Retinal pigment epithelial cell (primary cell): ENCODE data around the gene SLC6A2.

ENCODE experiments used
- DNase-seq: peaks from one replicate; pipeline ENCODE4 v3.0.0-alpha.2; 2010; ENCODE audit warnings: low read depth
- H3K4me3 ChIP-seq: 2 replicates; pipeline ENCODE4 v1.5.1; 2011; ENCODE audit warnings: mild to moderate bottlenecking, low read length, control low read depth, moderate library complexity
- CTCF ChIP-seq: conservative IDR thresholded peaks from 2 replicates; pipeline ENCODE4 v1.5.1; 2011; ENCODE audit warnings: low read depth, low read length, control low read depth, inconsistent platforms

SLC6A2 gene

GRCh38 chr16:55638256-55638655, 17.5 kb upstream of the SLC6A2 start:
- DNase-seq: no peak
- no peak for TF ChIP-seq CTCF

GRCh38 chr16:55640701-55641327, 15.0 kb upstream of the SLC6A2 start:
- H3K4me3 ChIP-seq: no peak overlapping the region
- DNase-seq: no peak
- no peak for TF ChIP-seq CTCF

More at GRCh38 chr16:55638256-55638655, 17.5 kb upstream of the SLC6A2 start:
- H3K4me3 ChIP-seq: no peak overlapping the region

- DNase-seq: no peak
- no peak overlapping the region for H3K4me3 ChIP-seq
- TF ChIP-seq CTCF: no peak
Observed at GRCh38 chr16:55641430-55642056, 14.2 kb upstream of the SLC6A2 start.

GRCh38 chr16:55642611-55643010, 13.2 kb upstream of the SLC6A2 start:
- DNase-seq: no peak
- H3K4me3 ChIP-seq: no peak overlapping the region
- no peak for TF ChIP-seq CTCF

GRCh38 chr16:55643161-55643970, 12.4 kb upstream of the SLC6A2 start:
- peak; percentile 7 for TF ChIP-seq CTCF
- no peak for DNase-seq
- no peak overlapping the region for H3K4me3 ChIP-seq

- no peak for DNase-seq
- no peak overlapping the region for H3K4me3 ChIP-seq
- no peak for TF ChIP-seq CTCF
Observed at GRCh38 chr16:55645986-55646385, 9.8 kb upstream of the SLC6A2 start.

GRCh38 chr16:55647343-55647742, 8.4 kb upstream of the SLC6A2 start:
- TF ChIP-seq CTCF: no peak
- H3K4me3 ChIP-seq: no peak overlapping the region
- DNase-seq: no peak
